Loucy (cell line): Measurements from ENCODE around the gene HAPLN2.

ENCODE experiments used
- CTCF ChIP-seq: fragments of 200-600 bp; sonication (generic); conservative IDR thresholded peaks from 2 replicates; pipeline ENCODE4 v1.5.1; 2014; ENCODE audit warnings: mild to moderate bottlenecking, antibody characterized with exemption, low read length
- EZH2phosphoT487 ChIP-seq: fragments of 200-600 bp; IDR thresholded peaks from 2 replicates; pipeline ENCODE4 v1.6.1; 2018; ENCODE audit warnings: antibody characterized with exemption, mild to moderate bottlenecking, moderate library complexity, borderline replicate concordance

- TF ChIP-seq CTCF, result no peak
- TF ChIP-seq EZH2phosphoT487, result no peak
Observed at GRCh38 chr1:156623946-156624813, 5.0 kb downstream of the HAPLN2 start.
